ENCODE results near the gene KIF26B. TPM values are rescaled to one million over a fixed set of nuclear protein-coding genes. Genes with fewer than 3 reads are reported as not detected.
A peak's percentile ranks its signal among the peaks of the same experiment; 100 is the strongest.

The KIF26B gene
- total and polyA plus RNA-seq, 2 of the 4 experiments (the other 2 are of a cell fraction): 0.53 to 0.54 TPM

- Histone ChIP-seq H3K79me1 (ENCODE audit: low read depth in 1 of 2, low read length in 2 of 2) (no peaks in the 10 kb centered on the region), H3K14ac (replicated peaks; ENCODE audit: low read depth, low read length) (no peak overlapping the region), H2BK120ac (ENCODE audit: low read depth, low read length) (no peak overlapping the region), H4K5ac (ENCODE audit: low read depth, low read length) (peak overlapping the region; percentile 48; the same call in 1 of the 2 replicates), H3K18ac (ENCODE audit: low read depth, low read length) (peak overlapping the region; percentile 36; the same call in 1 of the 2 replicates), H2BK5ac (ENCODE audit: low read depth, low read length, poor library complexity, severe bottlenecking) (no peak overlapping the region), H4K20me1 (ENCODE audit: insufficient read depth, low read length) (no peaks in the 10 kb centered on the region), H4K8ac (ENCODE audit: low read depth in 2 of 2, low read length in 2 of 2) (no peak overlapping the region), H2AFZ (replicated peaks; ENCODE audit: low read length, poor library complexity) (no peak overlapping the region), H2BK20ac (ENCODE audit: low read depth, low read length) (no peak overlapping the region), H2BK15ac (ENCODE audit: low read depth, low read length) (no peak overlapping the region), H3K4me3 (ENCODE audit: insufficient read depth, low read depth, low read length) (no peak overlapping the region), H3K9me1 (ENCODE audit: insufficient read depth, low read length) (no peaks in the 10 kb centered on the region), H2AK9ac (replicated peaks; ENCODE audit: low read depth, low read length, poor library complexity) (no peak overlapping the region), H3K23ac (ENCODE audit: low read depth, low read length) (no peak overlapping the region), H3K27me3 (ENCODE audit: control insufficient read depth, insufficient read depth, low read length) (no peaks in the 10 kb centered on the region; the same call in 1 of the 2 replicates), H3K9ac (ENCODE audit: low read depth, low read length) (no peak overlapping the region), H3K4me2 (ENCODE audit: low read depth, low read length) (no peak overlapping the region), H3K9me3 (ENCODE audit: control insufficient read depth, insufficient read depth, low read length) (no peaks in the 10 kb centered on the region), H3K56ac (ENCODE audit: extremely low read depth, insufficient read depth, low read length) (no peak overlapping the region), H4K91ac (ENCODE audit: insufficient read depth, low read depth, low read length) (no peak overlapping the region), H3K27ac (ENCODE audit: insufficient read depth, low read length) (no peak overlapping the region), H3K4ac (ENCODE audit: low read depth, low read length) (no peak overlapping the region), H3K4me1 (ENCODE audit: control insufficient read depth, insufficient read depth, low read length) (no peaks in the 10 kb centered on the region), H2AK5ac (ENCODE audit: low read depth, low read length) (no peak overlapping the region), H3K36me3 (ENCODE audit: control insufficient read depth, insufficient read depth, low read length) (no peaks in the 10 kb centered on the region)
- TF ChIP-seq RCOR1 (IDR thresholded peaks at IDR 0.05; ENCODE audit: insufficient replicate concordance, low read length) (no peak), RFX5 (IDR thresholded peaks at IDR 0.05; ENCODE audit: low read depth, low read length) (no peak), MXI1 (IDR thresholded peaks at IDR 0.05; ENCODE audit: borderline replicate concordance, low read depth, low read length) (no peak), RAD21 (IDR thresholded peaks at IDR 0.05; ENCODE audit: low read length) (no peak), FOS (IDR thresholded peaks at IDR 0.05; ENCODE audit: low read depth, low read length) (no peak), MAFK (IDR thresholded peaks at IDR 0.05; ENCODE audit: low read depth, low read length) (no peak), MAZ (IDR thresholded peaks at IDR 0.05; ENCODE audit: borderline replicate concordance, low read depth, low read length) (no peak), SMC3 (IDR thresholded peaks at IDR 0.05; ENCODE audit: low read depth, low read length) (no peak)
- TF ChIP-seq, protein P1, sequence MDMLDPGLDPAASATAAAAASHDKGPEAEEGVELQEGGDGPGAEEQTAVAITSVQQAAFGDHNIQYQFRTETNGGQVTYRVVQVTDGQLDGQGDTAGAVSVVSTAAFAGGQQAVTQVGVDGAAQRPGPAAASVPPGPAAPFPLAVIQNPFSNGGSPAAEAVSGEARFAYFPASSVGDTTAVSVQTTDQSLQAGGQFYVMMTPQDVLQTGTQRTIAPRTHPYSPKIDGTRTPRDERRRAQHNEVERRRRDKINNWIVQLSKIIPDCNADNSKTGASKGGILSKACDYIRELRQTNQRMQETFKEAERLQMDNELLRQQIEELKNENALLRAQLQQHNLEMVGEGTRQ (IDR thresholded peaks at IDR 0.05; ENCODE audit: low read depth, low read length): no peak
- in situ Hi-C loops (cut with MboI; ENCODE audit: low sequenced_read_pairs) (no loop called here), dilution Hi-C loops (cut with HindIII; ENCODE audit: low sequenced_read_pairs, unreplicated experiment) (no loop called here), intact Hi-C loops (cut with micrococcal nuclease) (no loop called here)
- ChIA-PET POLR2A (ENCODE audit: unreplicated experiment) (no interaction called here), CTCF (no interaction called here)
- DNase-seq (no peak), ATAC-seq (ENCODE audit: low read depth) (no peak)
- BruUV-seq (replicated peaks): no TSS peak
- WGBS, 2 experiments (ENCODE audit: extremely low coverage in 2 of 2, insufficient read length in 1 of 2): no CpG with 5 or more reads among the region's 2 CpGs
These were observed 335.1 kb downstream of the KIF26B start for GRCh38 chr1:245489838-245490237.

Data from IMR-90 (cell line).